Cardiac muscle cell (in vitro differentiated cells and primary cell): ENCODE data around the gene FNBP1. TPM values are rescaled to one million over a fixed set of nuclear protein-coding genes. Genes with fewer than 3 reads are reported as not detected.

Experiments
- DNase-seq, 2 donors: peaks; one replicate each; pipeline versions ENCODE4 v3.0.0 to v3.0.0-alpha.2; 2010 to 2017; ENCODE audit warnings: low read depth in 1 of 2, low spot score in 1 of 2
- H3K27ac ChIP-seq: fragments of 200-600 bp; sonication (generic); 2 replicates; pipeline ENCODE4 v1.5.1; 2016
- H3K27me3 ChIP-seq: fragments of 200-600 bp; sonication (generic); 2 replicates; pipeline ENCODE4 v1.6.0; 2016; ENCODE audit warnings: control low read depth
- H3K36me3 ChIP-seq: fragments of 200-600 bp; sonication (generic); 2 replicates; pipeline ENCODE4 v1.5.1; 2016; ENCODE audit warnings: control low read depth
- H3K4me1 ChIP-seq: fragments of 200-600 bp; sonication (generic); 2 replicates; pipeline ENCODE4 v1.8.1; 2017; ENCODE audit warnings: low read depth, mild to moderate bottlenecking, mixed run types
- H3K4me3 ChIP-seq: fragments of 200-600 bp; sonication (generic); 2 replicates; pipeline ENCODE4 v1.5.1; 2016; ENCODE audit warnings: mild to moderate bottlenecking
- H3K9me3 ChIP-seq: fragments of 200-600 bp; sonication (generic); 2 replicates; pipeline ENCODE4 v1.5.1; 2017; ENCODE audit warnings: low read depth, mild to moderate bottlenecking, control low read depth
- CTCF ChIP-seq: IDR thresholded peaks from 2 replicates; pipeline ENCODE4 v1.5.1; 2012; ENCODE audit warnings: low read depth, mild to moderate bottlenecking, low read length
- polyA plus RNA-seq: library from polyadenylated mRNA; unstranded; fragments of >200 nt; fragmentation: Nextera tagmentation; extraction: Ambion mirVana; gene quantifications from 2 replicates; pipeline ENCODE4 v1.2.1, GENCODE V29; 2016
- total RNA-seq: library from RNA; depleted of rRNA; stranded (reverse); fragments of >200 nt; gene quantifications from 2 replicates; pipeline ENCODE4 v1.2.3, GENCODE V29; 2016

Gene FNBP1
- total and polyA plus RNA-seq, 2 experiments from 2014 or later, result 20.5 to 37.9 TPM

- Histone ChIP-seq H3K4me1 (no peaks in the 10 kb centered on the region), H3K27ac (no peak overlapping the region), H3K27me3 (no peaks in the 10 kb centered on the region), H3K36me3 (peaks cover 7% of the 10 kb centered on the region), H3K4me3 (no peak overlapping the region), H3K9me3 (no peaks in the 10 kb centered on the region)
- no peak for TF ChIP-seq CTCF
- no peak for DNase-seq
Measured at GRCh38 chr9:129874261-129875101, 168.5 kb downstream of the FNBP1 start.

- TF ChIP-seq CTCF, result no peak
- H3K27ac ChIP-seq, result no peak overlapping the region
- H3K4me1 ChIP-seq, result no peaks in the 10 kb centered on the region
- H3K9me3 ChIP-seq, result no peaks in the 10 kb centered on the region
- H3K36me3 ChIP-seq, result peaks cover 7% of the 10 kb centered on the region
- DNase-seq, result no peak
- H3K4me3 ChIP-seq, result no peak overlapping the region
- no peaks in the 10 kb centered on the region for H3K27me3 ChIP-seq
Measured at GRCh38 chr9:129873563-129874190, 169.3 kb downstream of the FNBP1 start.

- no peak overlapping the region for H3K4me3 ChIP-seq
- H3K36me3 ChIP-seq, result peaks cover 7% of the 10 kb centered on the region
- no peaks in the 10 kb centered on the region for H3K9me3 ChIP-seq
- H3K27me3 ChIP-seq, result no peaks in the 10 kb centered on the region
- H3K27ac ChIP-seq, result no peak overlapping the region
- no peak for TF ChIP-seq CTCF
- DNase-seq, result no peak
- H3K4me1 ChIP-seq, result no peaks in the 10 kb centered on the region
Measured at GRCh38 chr9:129871046-129871445, 171.9 kb downstream of the FNBP1 start.

GRCh38 chr9:129869585-129870501 is 173.1 kb downstream of the FNBP1 start:
- no peak overlapping the region for H3K27ac ChIP-seq
- no peak for TF ChIP-seq CTCF
- no peaks in the 10 kb centered on the region for H3K9me3 ChIP-seq
- no peak for DNase-seq
- H3K4me3 ChIP-seq, result no peak overlapping the region
- H3K27me3 ChIP-seq, result no peaks in the 10 kb centered on the region
- H3K4me1 ChIP-seq, result no peaks in the 10 kb centered on the region
- peaks cover 7% of the 10 kb centered on the region for H3K36me3 ChIP-seq

- no peak for TF ChIP-seq CTCF
- no peak for DNase-seq
- Histone ChIP-seq H3K9me3 (no peaks in the 10 kb centered on the region), H3K36me3 (peaks cover 7% of the 10 kb centered on the region), H3K4me3 (no peak overlapping the region), H3K27me3 (no peaks in the 10 kb centered on the region), H3K27ac (no peak overlapping the region), H3K4me1 (no peaks in the 10 kb centered on the region)
Measured at GRCh38 chr9:129868872-129869486, 174.0 kb downstream of the FNBP1 start.
